Natural killer cell (primary cell): Measurements from ENCODE around the gene DSTYK. TPM values are rescaled to one million over a fixed set of nuclear protein-coding genes. Genes with fewer than 3 reads are reported as not detected.

Source experiments
- ATAC-seq, 3 donors: fragments of 150-1000 bp in 2 of 3; fragments of 200-7000 bp in 1 of 3; cut with Tn5 transposase; 1 replicate in 1 of 3; 2 replicates in 2 of 3; pipeline ENCODE4 v1.10.0; 2021; ENCODE audit warnings: mild to moderate bottlenecking in 2 of 3, moderate library complexity in 2 of 3
- DNase-seq, 2 donors: peaks; one replicate each; pipeline versions ENCODE4 v3.0.0 to v3.0.0-alpha.2; 2013 to 2021; ENCODE audit warnings: mixed read lengths in 1 of 2
- H3K27ac ChIP-seq: one replicate; pipeline ENCODE4 v1.5.1; 2013; ENCODE audit warnings: mild to moderate bottlenecking, low read length
- H3K27me3 ChIP-seq: one replicate; pipeline ENCODE4 v1.6.1; 2013; ENCODE audit warnings: low read length; ENCODE audit not compliant: control insufficient read depth, insufficient read depth
- H3K36me3 ChIP-seq: one replicate; pipeline ENCODE4 v1.6.1; 2013; ENCODE audit warnings: low read length; ENCODE audit not compliant: control insufficient read depth, insufficient read depth
- H3K4me1 ChIP-seq: one replicate; pipeline ENCODE4 v1.6.1; 2013; ENCODE audit warnings: low read length; ENCODE audit not compliant: control insufficient read depth, insufficient read depth
- H3K4me3 ChIP-seq: one replicate; pipeline ENCODE4 v1.5.1; 2013; ENCODE audit warnings: low read length
- H3K9me3 ChIP-seq: one replicate; pipeline ENCODE4 v1.6.1; 2013; ENCODE audit warnings: low read length; ENCODE audit not compliant: control insufficient read depth, insufficient read depth
- H3K27ac Mint-ChIP-seq, 2 donors: one replicate each; pipeline ENCODE4 v1.8.0; 2022; ENCODE audit warnings: mild to moderate bottlenecking in 2 of 2, mixed read lengths in 2 of 2, moderate library complexity in 1 of 2
- H3K27me3 Mint-ChIP-seq, 2 donors: one replicate each; pipeline ENCODE4 v1.8.0; 2022; ENCODE audit warnings: low read depth in 2 of 2, mixed read lengths in 2 of 2
- H3K36me3 Mint-ChIP-seq: one replicate; pipeline ENCODE4 v1.8.0; 2022; ENCODE audit warnings: mixed read lengths
- H3K4me1 Mint-ChIP-seq, 2 donors: one replicate each; pipeline ENCODE4 v1.8.0; 2022; ENCODE audit warnings: mixed read lengths in 2 of 2
- H3K4me3 Mint-ChIP-seq: one replicate; pipeline ENCODE4 v1.8.0; 2022; ENCODE audit warnings: mild to moderate bottlenecking, moderate library complexity, mixed read lengths
- H3K9me3 Mint-ChIP-seq, 2 donors: one replicate each; pipeline ENCODE4 v1.8.0; 2022; ENCODE audit warnings: mixed read lengths in 2 of 2
- CTCF ChIP-seq: fragments of 200-600 bp; IDR thresholded peaks from one replicate; pipeline ENCODE4 v1.8.0; 2022; ENCODE audit warnings: antibody characterized with exemption
- WGBS: methylation state at CpG from one replicate; pipeline ENCODE4 v1.1.7; 2013; ENCODE audit warnings: missing lambda C conversion rate; ENCODE audit not compliant: insufficient coverage; 5-methylcytosine and 5-hydroxymethylcytosine counted together
- intact Hi-C: fragments of 100-400 bp; cut with micrococcal nuclease; formaldehyde crosslinking; loops from one replicate; pipeline ENCODE4 v1.14.2; 2022
- total RNA-seq, 4 donors: library from RNA; stranded (reverse); fragments of 120-200 nt in 1 of 4; gene quantifications; one replicate each; pipeline versions ENCODE4 v1.2.3 to v1.2.4, GENCODE V29; 2013 to 2022

DSTYK gene
- total RNA-seq, 3 donors from 2014 or later (not counting 1 experiment from before 2014, with no cell fraction given) = 9.9 to 17.5 (median 14.9) TPM

GRCh38 chr1:205250699-205251098, 39.2 kb upstream of the DSTYK start:
- no peak overlapping the region for H3K27ac Mint-ChIP-seq
- intact Hi-C loops = no loop called here
- H3K36me3 Mint-ChIP-seq = no peaks in the 10 kb centered on the region
- no peak overlapping the region for H3K27ac ChIP-seq
- 82% methylated on average over 6 of the region's 6 CpGs for WGBS
- no peaks in the 10 kb centered on the region for H3K4me1 ChIP-seq
- H3K36me3 ChIP-seq = no peaks in the 10 kb centered on the region
- H3K4me3 Mint-ChIP-seq = no peak overlapping the region
- no peak overlapping the region for H3K4me3 ChIP-seq
- ATAC-seq (no peak), DNase-seq (no peak)
- no peak for TF ChIP-seq CTCF
- no peaks in the 10 kb centered on the region for H3K9me3 ChIP-seq
- H3K4me1 Mint-ChIP-seq = no peaks in the 10 kb centered on the region
- no peaks in the 10 kb centered on the region for H3K27me3 ChIP-seq
- peaks cover 6 to 8% of the 10 kb centered on the region in 2 donors for H3K27me3 Mint-ChIP-seq
- H3K9me3 Mint-ChIP-seq = no peaks in the 10 kb centered on the region

- H3K9me3 Mint-ChIP-seq = no peaks in the 10 kb centered on the region
- H3K27ac Mint-ChIP-seq = no peak overlapping the region
- Histone ChIP-seq H3K27ac (no peak overlapping the region), H3K9me3 (no peaks in the 10 kb centered on the region), H3K36me3 (no peaks in the 10 kb centered on the region), H3K4me3 (no peak overlapping the region), H3K27me3 (no peaks in the 10 kb centered on the region), H3K4me1 (no peaks in the 10 kb centered on the region)
- H3K4me1 Mint-ChIP-seq = no peaks in the 10 kb centered on the region
- peaks cover 6 to 8% of the 10 kb centered on the region in 2 donors for H3K27me3 Mint-ChIP-seq
- H3K36me3 Mint-ChIP-seq = no peaks in the 10 kb centered on the region
- 82% methylated on average over 4 of the region's 4 CpGs for WGBS
- no peak for TF ChIP-seq CTCF
- intact Hi-C loops = loop anchor here (10.0 kb wide), 1 partner anchor 185 kb away; no protein-coding TSS in a partner anchor
- no peak for ATAC-seq
- DNase-seq = no peak
- H3K4me3 Mint-ChIP-seq = no peak overlapping the region
Measured at GRCh38 chr1:205249651-205250050, 38.1 kb upstream of the DSTYK start.

GRCh38 chr1:205248793-205249601, 37.5 kb upstream of the DSTYK start:
- Mint-ChIP-seq H3K4me3 (no peak overlapping the region), H3K27me3 (peaks cover 6 to 8% of the 10 kb centered on the region in 2 donors), H3K4me1 (no peaks in the 10 kb centered on the region), H3K9me3 (no peaks in the 10 kb centered on the region), H3K36me3 (no peaks in the 10 kb centered on the region), H3K27ac (no peak overlapping the region)
- intact Hi-C loops = loop anchor here (10.0 kb wide), 1 partner anchor 184 kb away; no protein-coding TSS in a partner anchor
- Histone ChIP-seq H3K36me3 (no peaks in the 10 kb centered on the region), H3K4me1 (no peaks in the 10 kb centered on the region), H3K27ac (no peak overlapping the region), H3K4me3 (no peak overlapping the region), H3K27me3 (no peaks in the 10 kb centered on the region), H3K9me3 (no peaks in the 10 kb centered on the region)
- 46% methylated on average over 11 of the region's 11 CpGs for WGBS
- no peak for TF ChIP-seq CTCF
- ATAC-seq (no peak), DNase-seq (no peak)
